HG02840 (cell line): ENCODE data around the gene PIKFYVE.
"Not testable (repeated sequence)": the region's sequence is repeated elsewhere in the genome, so short reads cannot be mapped to it uniquely, and the experiment has no call there.

Source experiments
- ATAC-seq: cut with Tn5 transposase; IDR thresholded peaks from one replicate; pipeline ENCODE4 v1.9.1; 2021; ENCODE audit warnings: mild to moderate bottlenecking, moderate library complexity, moderate number of reproducible peaks; ENCODE audit not compliant: unreplicated experiment, low FRiP score

Gene PIKFYVE

DNA sequence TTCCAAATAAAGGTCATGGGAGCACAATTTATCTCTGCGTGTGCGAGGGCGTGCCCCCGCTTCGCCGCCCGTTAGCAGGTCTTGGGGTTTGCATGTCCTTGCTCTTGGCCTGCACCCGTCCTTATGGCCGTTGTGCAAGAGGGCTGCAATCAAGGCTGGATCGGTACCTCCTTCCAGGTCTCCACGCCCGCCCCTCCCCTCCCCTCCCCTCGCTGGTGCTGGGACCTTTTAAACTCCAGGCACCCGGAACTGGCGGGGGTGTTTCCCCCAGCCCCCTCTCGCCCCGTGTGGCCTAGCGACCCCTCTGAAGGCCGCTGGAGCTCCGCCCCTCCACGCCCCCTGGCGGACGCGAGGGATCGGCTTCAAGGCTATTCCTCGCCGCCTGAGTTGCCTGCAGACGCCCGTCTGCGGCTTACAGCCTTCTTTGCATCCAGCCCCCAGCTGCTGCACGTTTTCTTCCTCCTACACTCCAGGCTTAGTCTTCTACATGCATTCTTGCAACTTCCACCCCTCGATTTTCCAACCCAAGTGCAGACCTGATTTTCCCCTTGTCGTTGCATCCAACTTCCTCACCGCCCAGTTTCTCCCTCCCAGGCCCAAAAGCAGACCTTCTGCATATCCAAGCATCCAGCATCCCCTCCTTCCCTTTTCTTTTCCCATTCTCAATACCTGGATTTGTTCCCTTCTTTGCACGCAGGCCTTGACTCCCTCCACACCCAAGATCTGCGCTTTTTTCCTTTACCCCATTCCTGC lies 11.8 kb upstream of the PIKFYVE start:
- peak; percentile 71 for ATAC-seq

DNA sequence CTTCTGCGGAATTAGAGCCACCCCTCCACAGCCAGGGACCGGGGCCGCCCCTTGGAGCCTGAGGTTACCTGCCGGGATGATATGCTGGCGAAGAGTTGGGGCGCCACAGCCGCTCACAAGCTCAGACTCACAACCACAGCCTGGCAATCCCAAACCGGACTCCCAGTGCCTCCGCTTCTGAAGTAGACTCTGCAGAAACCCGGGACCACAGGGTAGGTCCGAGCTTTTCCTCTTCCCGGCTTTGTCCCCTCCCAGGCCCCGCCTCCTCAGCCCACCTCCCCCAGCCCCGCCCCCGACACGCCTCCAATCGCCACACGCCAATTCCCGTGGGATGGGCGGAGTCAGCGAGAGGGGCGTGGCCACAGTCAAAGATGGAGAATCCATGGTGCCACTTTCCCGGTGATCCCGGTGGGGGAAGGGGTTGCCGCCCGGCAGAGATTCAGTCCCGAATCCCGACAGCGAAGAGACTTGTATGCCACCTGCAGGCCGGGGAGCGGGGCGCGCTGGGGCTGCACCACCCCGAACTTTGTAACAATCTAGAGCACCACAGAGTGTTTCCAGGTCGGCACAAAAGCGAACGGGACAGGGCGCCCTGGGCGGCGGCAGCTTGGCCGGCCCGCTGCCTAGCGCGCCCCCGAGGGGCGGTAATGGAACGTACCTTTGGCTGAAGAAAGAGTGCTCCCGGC lies 11.0 kb upstream of the PIKFYVE start, which contains the start of gene IDH1:
IDH1 (minus strand) TSS at position 201 of the 686 bp plus-strand sequence. CDS start 3,520 bp downstream, outside the sequence.
- ATAC-seq: peak; percentile 61

DNA sequence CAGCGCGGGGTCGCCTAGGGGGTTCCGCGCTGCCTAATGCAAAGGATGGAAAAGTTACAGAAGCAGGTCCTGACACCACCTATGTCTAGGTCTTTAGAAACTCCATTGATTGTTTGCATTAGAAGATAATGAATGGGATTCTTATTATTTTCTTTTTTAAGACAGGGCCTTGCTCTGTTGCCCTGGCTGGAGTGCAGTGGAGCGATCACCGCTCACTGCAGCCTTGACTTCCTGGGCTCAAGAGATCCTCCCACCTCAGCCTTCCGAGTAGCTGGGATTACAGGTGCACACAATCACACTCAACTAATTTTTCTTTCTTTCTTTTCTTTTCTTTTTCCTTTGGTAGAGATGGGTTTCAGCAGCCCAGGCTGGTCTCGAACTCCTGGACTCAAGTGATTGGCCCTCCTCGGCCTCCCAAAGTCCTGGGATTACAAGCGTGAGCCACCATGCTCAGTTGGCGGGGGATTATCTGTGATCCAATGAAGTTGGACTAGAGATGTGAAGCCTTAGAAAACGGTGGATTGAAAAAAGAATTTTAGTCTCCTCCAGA lies 10.4 kb upstream of the PIKFYVE start:
- peak; percentile 18 for ATAC-seq

DNA sequence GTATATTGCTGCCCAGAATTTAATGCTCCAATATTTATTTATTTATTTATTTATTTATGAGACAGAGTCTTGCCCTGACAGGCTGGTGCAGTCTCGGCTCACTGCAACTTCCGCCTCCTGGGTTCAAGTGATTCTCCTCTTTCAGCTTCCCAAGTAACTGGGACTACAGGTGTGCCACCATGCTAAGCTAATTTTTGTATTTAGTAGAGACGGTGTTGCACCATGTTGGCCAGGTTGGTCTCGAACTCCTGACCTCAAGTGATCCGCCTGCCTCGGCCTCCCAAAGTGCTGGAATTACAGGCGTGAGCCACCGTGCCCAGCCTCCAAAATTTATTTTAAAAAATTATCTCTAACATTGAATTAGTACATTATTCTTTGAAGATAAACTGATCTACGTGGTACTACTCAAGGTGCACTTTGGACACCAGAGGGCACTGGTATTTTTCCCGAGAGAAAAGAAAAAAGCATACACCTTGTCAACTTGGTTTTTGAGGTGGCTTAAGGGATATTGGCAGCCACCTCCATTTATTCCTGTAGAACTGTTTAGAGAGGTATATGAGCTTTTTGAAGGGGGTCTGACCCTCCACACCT lies 9.8 kb upstream of the PIKFYVE start:
- no peak for ATAC-seq

DNA sequence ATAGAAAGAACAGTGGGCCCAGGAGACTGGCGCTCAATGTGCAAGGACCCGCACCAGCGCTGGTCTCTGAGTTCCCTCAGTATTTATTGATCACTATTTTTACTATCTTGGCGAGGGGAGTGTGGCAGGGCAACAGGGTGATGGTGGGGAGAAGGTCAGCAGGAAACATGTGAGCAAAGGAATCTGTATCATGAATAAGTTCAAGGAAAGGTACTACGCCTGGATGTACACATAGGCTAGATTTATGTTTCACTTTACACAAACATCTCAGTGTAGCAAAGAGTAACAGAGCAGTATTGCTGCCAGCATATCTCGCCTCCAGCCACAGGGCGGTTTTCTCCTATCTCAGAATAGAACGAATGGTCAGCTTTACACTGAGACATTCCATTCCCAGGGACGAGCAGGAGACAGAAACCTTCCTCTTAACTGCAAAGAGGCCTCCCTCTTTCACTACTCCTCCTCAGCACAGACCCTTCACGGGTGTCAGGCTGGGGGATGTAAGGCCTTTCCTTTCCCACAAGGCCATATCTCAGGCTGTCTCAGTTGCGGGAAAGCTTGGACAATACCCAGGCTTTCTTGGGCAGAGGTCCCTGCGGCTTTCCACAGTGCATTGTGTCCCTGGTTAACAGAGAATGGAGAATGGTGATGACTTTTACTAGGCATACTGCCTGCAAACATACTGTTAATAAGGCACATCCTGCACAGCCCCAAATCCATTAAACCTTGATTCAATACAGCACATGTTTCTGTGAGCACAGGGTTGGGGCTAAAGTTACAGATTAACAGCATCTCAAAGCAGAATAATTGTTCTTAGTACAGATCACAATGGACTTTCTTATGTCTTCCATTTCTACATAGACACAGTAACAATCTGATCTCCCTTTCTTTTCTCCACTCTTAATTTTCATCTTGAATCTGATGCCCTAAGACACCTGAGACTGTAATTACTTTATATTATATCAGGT lies 8.9 kb upstream of the PIKFYVE start:
- not testable (repeated sequence) for ATAC-seq

DNA sequence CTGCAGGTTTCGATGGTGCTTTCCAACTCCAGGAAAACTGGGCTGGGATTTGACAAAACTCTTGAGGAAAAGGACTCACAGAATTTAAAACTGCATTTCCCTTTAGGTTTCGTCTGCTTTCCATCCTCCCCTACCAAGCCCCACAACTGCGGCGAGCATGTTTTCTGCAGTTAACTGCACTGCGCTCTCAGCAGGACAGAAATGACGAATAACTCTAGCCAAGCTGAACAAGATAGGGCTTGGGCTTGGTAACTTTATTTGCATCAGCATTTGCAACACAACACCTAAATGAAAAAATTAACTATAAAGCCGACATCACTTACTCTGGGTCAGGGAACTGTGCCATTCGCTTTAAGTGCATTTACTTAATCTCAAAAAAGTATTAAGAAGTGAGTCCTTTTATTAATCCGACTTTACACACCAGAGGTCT lies 669 bp upstream of the PIKFYVE start:
- peak; percentile 44 for ATAC-seq

DNA sequence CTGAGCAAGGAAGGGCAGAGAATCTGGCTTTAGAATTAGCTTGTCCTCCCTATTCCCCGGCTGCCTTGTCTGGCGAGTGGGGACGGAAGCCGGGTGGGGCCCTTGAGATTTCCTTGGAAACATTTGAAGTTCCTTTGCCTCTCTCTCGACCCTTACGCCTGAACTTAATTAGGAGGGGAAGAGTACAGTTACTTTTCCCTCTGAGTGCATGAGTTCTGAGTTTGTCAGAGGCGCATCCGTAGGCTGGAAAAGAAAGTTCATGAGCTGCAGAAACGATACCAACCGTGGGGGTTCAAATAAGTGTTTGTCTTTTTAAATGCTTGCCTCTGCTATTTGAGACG lies 468 bp downstream of the PIKFYVE start:
- ATAC-seq: no peak

DNA sequence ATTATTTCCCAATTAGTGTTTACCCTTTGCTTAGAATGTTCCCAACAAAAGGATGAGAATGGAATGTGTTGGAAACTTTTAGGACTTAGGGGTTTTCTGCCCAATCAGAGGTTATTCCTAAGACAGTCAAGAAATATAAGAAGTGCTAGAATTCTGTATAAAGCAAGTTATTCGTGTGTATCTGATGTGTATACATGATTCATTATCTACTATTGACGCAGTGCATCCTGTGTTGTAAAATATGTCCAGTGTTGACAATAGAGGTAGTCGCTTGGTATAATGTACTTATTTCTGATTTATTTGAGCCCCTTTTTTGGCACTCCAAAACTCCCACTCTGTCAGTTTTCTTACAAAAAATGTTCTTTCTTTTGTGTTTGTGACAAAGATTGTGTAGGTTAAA lies 881 bp downstream of the PIKFYVE start:
- no peak for ATAC-seq

DNA sequence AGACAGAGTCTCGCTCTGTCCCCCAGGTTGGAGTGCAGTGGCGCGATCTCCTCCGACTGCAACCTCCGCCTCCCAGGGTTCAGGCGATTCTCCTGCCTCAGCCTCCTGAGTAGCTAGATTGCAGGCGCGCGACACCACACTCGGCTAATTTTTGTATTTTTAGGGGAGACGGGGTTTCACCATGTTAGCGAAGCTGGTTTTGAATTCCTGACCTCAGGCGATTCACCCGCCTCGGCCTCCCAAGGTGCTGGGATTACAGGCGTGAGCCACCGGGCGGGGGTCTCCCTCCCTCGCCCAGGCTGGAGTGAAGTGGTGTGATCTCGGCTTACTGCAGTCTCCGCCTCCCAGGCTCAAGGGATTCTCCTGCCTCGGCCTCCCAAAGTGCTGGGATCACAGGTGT lies 1.5 kb downstream of the PIKFYVE start:
- ATAC-seq: not testable (repeated sequence)

DNA sequence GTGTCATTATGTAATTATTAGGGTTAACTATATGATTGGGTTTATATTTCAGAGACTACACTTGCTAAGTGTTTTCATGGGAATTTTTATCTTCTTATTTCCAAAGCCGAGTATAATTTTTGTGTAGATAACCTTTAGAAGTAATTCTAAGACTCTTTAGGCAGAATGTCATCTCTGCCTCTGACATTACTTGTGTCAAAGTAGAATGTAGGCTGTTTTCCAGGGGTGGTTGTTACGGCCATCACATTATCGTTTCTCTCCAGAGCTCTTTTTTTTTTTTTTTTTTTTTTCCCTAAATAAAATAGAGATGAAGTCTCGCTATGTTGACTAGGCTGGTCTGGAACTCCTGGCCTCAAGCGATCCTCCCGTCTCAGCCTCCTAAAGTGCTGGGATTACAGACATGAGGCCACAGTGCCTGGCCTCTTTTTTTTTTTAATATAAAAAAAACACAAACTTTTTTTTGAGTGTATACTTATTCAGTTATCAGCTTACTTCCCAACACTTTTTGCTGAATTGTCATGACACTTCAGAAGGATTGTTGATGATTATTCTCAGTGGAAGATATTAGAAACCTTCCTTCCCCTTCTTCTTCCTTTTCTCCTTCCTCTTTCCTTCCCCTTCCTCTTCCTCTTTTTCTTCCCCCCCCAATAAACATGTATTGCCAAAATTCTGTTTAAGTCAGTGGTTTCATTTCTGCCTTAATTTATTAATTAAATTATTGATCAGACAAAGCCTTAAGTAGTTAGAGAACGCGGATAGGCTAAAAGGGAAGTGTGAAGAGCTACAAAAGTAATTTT lies 2.3 kb downstream of the PIKFYVE start:
- no peak for ATAC-seq

DNA sequence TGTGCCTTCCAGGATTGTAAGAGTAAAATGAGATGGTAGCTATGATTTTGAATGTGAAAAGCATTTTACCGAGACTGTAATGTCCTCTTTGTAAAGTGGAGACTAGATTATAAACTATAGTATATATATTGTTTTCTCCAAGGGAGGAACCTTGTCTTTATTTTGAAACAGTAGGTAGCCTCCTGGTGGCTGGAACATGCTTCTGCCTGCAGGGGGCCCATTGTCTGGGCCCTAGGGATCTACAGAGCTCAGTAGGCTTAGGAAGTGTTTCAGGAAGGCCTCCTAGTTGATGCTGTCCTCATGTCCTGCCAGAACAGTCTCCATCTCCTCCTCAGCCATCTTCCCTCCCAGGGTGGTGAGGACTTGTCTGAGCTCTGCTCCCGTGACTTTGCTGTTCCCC lies 3.0 kb downstream of the PIKFYVE start:
- no peak for ATAC-seq

DNA sequence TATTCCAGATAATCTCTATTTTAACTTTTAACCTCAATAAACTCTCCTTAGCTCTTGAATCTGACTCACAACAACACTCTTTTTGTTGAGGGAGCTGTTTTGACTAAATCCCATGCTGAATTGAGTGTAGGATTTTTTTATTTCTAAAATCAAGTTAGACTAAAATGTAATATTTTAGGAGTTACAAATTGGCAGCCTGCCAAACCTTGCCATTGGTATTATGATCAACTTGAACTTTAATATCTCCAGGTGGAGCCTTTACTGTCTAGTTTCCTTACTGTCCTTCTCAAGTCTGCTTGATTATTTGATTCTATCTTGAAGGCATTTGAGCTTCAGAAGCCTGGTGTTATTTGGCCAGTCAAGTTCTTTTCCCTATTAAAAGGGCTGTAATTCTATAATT lies 8.7 kb downstream of the PIKFYVE start:
- no peak for ATAC-seq

DNA sequence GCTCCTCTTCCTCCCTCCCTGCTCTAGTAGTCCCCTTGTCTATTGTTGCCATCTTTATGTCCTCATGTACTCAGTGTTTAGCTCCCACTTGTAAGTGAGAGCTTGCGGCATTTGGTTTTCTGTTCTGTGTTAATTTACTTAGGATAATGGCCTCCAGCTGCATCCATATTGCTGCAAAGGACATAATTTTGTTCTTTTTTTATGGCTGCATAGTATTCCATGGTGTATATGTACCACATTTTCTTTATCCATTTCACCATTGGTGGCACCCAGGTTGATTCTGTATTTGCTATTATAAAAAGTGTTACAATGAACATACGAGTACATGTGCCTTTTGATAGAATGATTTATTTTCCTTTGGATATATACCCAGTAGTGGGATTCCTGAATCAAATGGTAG lies 12.5 kb downstream of the PIKFYVE start:
- ATAC-seq: no peak

DNA sequence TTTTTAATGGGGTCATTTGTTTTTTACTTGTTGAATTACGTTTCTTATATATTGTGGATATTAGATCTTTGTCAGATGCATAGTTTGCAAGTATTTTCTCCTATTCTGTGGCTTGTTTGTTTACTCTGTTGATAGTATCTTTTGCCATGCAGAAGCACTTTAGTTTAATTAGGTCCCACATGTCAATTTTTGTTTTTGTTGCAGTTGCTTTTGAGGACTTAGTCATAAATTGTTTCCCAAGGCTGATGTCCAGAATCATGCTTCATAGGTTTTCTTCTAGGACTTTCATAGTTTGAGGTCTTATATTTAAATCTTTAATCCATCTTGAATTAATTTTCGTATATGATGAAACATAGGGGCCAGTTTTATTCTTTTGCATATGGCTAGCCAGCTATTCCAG lies 13.2 kb downstream of the PIKFYVE start:
- ATAC-seq: no peak

DNA sequence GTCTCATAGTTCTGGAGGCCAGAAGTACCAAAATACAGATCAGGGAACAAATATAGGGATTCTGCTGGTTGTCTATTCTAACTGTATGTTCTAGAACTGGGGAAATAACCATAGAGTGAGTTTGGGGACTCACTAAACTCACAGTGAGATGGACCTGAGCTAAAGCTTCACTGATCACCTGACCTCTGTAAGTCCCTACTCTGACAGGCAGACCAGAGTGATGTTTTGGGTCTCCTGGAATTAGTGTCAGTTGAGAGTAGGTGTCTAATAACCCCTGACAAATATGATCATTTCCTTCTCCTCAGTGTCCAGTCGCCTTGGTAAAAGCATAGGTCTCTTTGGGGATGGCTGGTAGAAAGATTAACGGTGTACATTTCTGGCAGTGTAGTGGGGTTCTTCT lies 14.2 kb downstream of the PIKFYVE start:
- no peak for ATAC-seq

DNA sequence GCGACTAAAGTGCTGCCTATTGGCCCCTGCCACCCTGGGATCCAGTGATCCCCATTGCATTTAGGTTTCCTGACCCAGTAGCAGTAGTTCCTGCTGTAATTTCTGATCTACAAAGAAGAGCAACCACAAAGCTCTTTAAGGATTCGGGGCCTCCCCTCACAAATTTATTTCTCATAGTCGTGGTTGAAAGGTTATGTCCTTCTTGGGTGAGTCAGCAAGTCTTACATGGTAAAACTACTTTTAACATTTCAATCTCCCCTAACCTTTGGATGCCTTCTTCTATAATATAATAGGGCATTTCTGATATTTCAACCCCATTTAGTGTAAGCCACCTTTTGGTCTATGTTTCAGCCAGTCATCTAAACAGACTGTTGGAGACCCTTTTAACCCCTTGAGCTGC lies 14.9 kb downstream of the PIKFYVE start:
- no peak for ATAC-seq

DNA sequence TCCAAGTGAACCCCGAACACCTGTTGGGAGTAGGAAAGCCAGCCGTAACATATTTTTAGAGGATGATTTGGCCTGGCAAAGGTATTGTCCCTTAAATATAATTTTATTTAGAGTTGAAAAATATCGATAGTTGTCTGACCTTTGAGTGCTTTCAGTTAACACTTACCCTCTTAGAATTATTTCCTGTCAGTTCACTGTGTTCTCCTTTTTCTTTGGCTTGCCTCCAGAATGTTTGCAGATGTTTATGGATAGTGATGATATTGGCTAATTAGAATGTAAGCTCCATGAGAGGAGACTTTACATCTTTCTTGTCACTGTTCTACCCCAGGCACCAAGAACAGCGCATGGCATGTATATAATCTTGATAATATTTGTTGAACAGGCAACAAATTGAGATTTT lies 19.8 kb downstream of the PIKFYVE start:
- ATAC-seq: no peak

DNA sequence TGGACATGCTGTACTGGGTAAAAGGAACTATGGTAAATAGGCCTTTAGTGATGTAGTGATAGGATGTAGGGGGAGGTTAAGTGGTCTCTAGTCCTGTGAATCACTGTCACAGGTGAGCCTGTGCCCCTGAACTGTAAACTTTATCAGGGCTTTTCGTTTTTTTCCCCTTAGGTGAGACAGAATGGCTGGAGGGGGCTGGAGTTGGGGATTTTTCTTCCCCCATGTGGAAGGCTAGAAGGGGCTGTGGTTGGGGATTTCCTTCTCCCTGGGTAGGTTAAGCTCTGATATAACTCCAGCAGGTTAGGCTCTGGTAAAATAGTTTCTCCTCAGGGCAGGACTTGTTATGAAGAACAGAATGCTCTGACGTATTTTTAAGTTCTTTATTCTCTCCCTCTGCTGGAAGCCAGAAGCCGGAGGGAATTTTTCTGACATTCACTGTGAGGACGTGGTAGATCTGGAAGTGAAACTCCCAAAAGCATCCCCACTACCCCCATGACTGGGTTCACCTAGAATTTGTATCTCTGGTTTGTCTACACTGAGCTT lies 28.5 kb downstream of the PIKFYVE start:
- ATAC-seq: peak; percentile 66

DNA sequence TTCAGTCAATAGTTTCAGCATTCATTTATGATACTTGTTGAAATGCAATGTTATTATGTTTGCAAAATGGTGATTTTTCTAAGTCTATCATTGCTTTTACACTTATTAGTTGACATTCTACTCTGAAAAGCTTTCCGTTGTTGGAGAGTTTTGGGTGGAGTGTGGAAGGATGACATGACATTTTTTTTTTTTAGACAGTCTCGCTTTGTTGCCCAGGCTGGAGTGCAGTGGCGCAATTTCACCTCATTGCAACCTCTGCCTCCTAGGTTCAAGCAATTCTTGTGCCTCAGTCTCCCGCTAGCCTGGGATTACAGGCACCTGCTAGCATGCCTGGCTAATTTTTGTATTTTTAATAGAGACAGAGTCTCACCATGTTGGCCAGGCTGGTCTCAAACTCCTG lies 29.8 kb downstream of the PIKFYVE start:
- no peak for ATAC-seq
